Activated CD4-positive, alpha-beta T cell treated with anti-CD3 and anti-CD28 coated beads for 48 hours (primary cell): ENCODE data around the gene TMEM147.
A peak's percentile ranks its signal among the peaks of the same experiment; 100 is the strongest.

Experiments used
- DNase-seq: peaks from one replicate; pipeline ENCODE4 v3.0.0-alpha.2; 2020

TMEM147 gene

DNA sequence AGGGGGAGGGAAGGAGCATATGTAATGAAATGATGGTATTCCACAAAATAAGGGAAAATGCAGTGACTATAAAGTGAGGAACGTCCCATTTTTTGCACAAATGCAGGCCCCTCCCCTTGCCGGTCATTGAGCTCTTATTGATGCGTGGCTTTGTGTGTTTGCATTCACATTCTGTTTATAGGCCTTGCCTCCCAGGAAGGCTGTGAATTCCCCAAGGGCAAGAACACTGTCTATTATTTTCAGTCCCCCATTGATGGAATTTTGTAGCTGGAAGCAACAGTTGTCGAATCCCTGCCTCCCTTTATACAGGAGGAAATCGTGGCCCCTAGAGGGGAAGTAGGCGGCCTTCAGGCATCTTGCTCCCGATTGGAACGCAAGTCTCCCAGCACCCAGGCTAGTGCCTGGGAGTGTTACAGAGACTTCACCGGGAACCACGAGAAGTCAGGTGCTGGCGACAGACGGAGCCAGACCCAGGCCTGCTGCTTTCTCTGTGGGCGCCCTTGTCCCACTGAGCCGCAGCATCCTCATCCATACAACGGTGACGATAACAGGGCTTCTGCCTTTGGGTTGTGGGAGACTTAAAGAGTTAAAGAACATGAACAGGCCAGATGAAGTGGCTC, 24.2 kb upstream of the TMEM147 start:
- DNase-seq = no peak

DNA sequence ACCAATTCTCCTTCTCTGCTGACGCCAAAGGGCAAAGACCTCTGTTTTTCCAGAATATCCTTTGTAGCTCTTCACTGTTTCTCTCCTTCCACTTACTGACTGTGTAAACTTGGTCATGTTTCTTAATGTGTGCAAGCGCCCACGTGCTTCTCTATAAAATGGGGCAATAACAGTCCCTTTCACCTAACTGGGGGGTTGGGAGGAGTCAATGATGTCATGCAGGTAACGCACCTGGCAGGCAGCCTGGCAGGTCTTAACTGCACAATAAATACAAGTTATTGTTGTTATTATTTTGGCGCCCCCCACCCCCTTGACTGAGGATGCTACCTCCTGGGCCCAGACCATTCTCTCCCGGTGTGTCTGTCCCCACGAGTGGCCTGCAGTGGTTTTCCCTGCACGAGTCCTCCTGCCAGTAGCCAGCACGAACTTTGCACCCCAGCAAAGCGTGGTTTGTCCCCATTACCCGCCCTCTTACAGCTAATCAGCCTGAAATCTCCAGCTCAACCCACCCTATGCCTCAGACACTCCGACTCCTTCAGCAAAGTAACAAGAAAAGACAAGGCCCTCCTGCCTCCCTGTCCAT, 22.6 kb upstream of the TMEM147 start:
- no peak for DNase-seq

GRCh38 chr19:35524181-35524837, 21.1 kb upstream of the TMEM147 start:
- DNase-seq = no peak

DNA sequence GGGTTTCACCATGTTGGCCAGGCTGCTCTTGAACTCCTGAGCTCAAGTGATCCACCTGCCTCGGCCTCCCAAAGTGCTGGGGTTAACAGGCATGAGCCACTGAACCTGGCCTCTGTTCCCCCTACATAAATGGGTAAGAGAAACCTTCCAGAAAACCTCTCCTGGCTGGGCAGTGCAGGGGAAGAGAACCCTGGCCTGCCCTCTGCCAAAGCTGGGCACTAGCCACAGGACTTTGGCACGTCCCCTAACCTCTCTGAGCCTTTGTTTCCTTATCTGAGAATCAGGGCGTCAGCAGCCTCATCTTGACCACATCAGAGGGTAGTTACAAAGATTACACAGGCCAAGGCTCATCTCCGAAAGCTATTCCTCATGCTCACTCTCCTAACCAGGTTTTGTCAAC, 19.6 kb upstream of the TMEM147 start:
- DNase-seq = no peak

DNA sequence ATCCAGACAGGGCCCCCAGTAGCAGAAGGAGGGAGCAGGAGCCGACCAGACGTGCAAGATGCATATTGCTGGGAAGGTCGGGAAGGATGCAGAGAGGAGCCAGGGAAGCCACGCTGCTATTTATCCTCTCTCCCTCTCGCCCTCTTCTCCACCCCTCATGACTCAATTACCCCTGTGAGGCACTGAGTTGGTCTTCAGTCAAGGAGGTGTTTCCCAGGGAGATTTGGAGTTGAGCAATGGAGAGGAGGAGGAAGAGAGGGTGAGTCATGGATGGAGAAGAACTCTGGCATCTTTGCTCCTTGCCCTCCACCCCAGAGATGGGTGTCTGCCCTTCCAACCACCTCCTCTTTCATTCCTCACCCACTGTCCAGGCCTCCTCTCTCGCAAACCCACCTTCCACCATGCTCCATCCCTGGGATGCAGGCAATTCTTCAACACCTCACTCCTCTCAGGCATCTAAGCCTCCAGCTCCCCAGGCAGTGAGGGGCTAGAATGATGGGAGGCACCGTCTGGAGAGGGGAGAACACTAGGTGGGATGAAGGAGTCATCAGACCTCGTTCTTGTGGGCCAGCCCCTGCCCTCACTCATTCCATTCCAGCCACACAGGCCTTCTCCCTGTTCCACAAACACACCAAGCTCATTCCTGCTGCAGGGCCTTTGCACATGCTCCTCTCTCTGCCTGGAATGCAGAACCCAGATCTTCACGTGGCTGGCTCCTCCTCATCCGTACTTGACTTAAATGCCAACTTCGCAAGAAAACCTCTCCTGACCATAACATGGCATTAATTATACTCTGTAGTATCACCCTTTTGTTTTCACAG, 17.0 kb upstream of the TMEM147 start, which contains the start of gene SBSN:
Gene SBSN, minus strand, starts transcription at position 94 of the 821 bp plus-strand sequence. Its CDS starts 30 bp downstream, at position 64.
- no peak for DNase-seq

DNA sequence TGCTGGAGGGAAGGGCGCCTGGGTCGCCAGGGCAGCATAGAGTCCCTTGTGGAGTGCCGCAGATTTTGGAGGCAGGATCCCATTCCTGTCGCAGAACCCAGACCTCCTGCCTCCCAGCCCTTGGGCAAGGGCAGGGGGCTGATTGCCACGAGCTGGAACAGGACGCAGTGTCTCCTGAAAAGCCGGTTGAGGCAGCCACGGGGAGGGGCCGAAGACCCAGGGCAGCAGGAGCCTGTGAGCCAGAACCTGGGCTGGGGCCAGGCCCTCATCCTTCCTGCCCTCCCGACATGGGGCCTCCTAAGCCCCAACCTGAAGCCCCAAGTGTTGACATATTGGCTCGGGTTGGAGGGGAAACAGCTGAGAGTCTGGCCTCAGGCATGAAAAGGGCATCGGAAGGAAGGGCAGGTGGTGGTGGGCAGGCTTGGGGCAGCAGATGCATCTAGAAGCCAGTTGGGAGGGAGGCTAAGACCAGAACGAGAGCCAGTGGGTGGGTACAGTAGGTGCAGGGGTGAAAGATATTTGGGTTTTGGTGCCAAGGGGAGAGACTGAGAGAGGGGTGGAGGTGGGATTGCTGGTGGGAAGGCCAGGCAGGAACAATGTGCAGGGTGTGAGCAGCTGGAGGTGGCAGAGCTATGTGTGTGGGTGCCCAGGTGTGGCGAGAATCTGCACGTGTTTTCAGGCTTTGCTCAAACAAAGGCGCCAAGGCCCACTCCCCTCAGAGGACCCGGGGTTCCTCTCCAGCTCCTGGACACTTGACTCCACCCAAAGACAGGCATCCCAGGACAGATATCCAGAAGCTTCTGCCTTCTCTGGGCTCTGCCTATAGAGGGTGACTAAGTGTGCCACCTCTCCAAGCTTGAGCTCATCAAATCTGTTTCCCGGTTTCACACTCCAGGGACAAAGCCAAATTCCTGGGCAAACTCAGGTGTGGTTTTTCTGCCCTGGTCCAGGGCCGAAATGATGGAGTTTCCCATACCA, 15.9 kb upstream of the TMEM147 start:
- no peak for DNase-seq

- DNase-seq = no peak
Observed at GRCh38 chr19:35531291-35531690, 14.1 kb upstream of the TMEM147 start.

DNA sequence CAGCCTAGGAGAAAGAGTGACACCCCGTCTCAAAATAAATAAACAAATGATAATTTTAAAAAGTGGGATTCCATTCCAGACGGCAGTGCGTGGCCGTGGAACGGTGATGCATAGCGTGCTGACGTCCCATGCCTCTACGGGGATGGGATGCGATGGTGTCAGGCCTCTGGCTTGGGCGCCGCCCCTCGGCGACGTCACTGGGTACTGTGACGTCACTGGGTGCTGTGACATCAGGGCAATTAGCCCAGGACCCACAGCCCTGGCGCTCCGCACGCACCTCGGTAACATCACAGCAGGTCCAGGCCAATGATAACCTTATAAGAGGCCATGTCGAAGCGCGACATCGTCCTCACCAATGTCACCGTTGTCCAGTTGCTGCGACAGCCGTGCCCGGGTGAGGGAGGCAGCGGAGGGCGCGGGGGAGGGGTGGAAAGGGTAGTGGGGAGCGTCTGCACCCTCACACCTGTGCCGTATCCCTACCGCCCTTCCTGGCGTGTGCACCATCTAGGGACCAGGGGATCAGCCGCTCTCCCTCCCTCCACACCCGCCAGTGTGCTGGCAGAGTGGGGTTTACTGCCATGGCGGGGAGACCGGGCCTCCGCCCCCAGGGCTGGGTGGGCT, 12.1 kb upstream of the TMEM147 start, which contains the start of gene GAPDHS:
Gene GAPDHS, plus strand, starts transcription at position 256 of the 621 bp plus-strand sequence. Its CDS starts 72 bp downstream, at position 328.
- DNase-seq = no peak

DNA sequence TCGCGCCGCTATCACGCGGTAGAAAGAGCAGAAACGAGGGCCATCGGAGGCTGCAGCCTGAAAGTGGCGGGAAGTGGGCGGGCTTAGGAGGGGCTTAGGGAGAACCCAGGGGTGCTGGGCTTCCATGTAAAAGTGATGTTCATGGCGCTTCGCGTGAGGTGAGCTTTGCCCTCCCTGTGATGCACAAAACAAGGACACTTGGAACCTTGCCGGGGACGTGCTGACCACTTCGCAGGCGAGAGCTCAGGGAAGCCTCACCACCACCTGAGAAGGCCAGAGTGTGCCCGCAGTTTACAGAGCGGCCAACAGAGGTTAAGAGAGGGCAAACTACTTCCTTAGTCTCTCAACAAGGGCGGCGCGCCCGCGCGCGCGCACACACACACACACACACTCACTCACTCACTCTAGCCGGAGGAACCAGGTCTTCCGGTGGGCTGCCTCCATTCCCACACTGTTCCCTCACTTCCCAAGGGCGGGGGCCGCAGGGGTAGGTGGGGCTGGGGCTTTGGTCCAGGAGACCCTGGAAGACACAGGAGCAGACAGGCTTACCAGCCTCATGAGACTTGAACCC, 11.5 kb upstream of the TMEM147 start:
- peak; percentile 56 for DNase-seq

DNA sequence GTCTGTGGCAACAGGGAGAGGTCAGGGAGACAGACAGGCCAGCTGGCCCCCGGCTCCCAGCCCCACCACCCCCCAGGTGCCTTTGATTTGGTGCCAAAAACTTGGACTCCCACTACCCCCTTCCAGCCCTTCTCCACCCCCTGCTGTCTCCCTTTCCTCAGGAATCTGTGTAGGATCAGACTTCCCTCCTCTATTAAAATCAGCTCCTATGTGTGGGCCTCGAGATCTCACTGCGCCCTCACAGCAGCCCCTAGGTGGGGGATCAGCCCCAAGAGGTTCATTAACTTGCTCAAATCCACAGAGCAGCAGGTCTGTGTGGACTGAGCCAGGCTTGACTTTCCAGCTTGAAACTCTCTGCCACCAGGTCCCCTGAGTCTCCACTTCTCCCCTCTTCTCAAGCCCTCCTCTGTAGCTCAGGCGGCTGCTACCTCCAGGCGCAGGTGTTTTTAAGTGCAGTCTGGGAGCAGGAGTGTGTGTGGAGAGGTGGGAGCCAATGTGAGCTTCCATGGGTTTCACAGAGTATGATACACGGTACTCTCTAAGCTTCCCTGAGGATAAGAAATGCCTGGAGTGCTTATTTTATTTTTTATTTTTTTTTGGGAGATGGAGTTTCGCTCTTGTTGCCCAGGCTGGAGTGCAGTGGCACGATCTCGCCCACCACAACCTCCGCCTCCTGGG, 10.5 kb upstream of the TMEM147 start:
- no peak for DNase-seq

- DNase-seq = no peak
Observed at GRCh38 chr19:35539314-35539713, 6.1 kb upstream of the TMEM147 start.

GRCh38 chr19:35539850-35540249, 5.6 kb upstream of the TMEM147 start:
- no peak for DNase-seq

DNA sequence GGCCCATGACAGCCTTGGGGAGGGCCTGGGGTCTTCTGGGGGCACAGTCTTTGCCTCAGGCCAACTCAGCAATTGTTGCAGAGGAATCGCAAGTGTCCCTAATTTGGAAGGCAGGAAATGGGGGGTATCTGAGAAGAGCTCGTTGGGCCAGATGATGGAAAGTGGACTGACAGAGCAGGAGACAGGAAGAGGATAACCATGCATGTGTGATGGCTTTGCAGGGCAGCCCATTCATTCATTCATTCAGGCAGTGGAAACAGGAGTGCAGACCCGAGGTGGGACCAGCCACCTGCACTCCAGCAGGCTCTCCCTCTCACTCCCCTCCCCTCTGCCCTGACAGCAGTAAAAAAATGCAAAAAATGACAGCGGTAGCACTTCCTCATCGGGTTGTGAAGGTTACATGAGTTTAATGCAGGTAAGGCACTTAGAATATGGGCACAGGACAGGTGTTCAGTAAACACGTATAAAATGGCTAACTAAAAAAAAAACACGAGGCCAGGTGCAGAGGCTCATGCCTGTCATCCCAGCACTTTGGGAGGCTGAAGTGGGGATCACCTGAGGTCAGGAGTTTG, 5.0 kb upstream of the TMEM147 start:
- DNase-seq = no peak

- DNase-seq = no peak
Observed at GRCh38 chr19:35542209-35542608, 3.2 kb upstream of the TMEM147 start.

GRCh38 chr19:35543280-35544109, 1.9 kb upstream of the TMEM147 start:
- no peak for DNase-seq

- DNase-seq = no peak
Observed at GRCh38 chr19:35544110-35544802, 1.2 kb upstream of the TMEM147 start.

DNA sequence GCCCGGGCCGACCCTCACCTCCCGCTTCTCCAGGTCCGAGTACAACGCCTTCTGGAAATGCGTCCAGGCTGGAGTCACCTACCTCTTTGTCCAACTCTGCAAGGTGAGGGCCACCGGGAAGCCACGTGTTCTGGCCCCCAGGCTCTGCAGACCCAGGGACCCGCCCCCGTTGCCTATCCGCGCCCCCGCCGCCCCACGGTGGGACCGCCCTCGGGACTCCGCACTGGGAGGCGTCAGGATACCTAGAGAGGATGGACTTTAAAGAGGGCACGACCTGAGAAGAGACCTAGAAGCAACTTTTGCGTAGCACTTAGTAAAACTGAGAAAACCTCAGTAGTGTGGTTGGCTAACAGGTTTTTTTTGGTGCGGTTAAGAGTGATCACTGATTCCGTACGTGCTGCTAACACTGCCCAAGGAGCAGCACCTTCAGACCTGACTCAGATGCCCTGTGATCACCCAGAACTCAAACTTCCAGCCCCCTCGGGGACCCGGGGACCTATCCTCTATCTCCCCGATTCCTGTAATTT, 492 bp downstream of the TMEM147 start:
- peak; percentile 82 for DNase-seq

DNA sequence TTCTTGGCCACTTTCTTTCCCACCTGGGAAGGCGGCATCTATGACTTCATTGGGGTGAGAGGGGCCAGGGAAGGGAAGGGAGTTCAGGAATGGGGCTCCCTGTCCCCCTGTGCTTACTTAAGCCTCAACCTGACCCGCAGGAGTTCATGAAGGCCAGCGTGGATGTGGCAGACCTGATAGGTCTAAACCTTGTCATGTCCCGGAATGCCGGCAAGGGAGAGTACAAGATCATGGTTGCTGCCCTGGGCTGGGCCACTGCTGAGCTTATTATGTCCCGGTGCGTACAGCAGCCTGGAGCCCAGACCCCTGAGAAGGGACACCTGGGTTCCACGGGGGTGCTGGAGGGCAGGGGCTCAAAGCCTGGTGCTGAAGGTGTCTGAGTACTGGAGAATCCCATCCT, 1.1 kb downstream of the TMEM147 start:
- no peak for DNase-seq
